ENCODE results near the gene PCBP2. TPM values are rescaled to one million over a fixed set of nuclear protein-coding genes. Genes with fewer than 3 reads are reported as not detected.
"Not testable (repeated sequence)": the region's sequence is repeated elsewhere in the genome, so short reads cannot be mapped to it uniquely, and the experiment has no call there.

PCBP2 gene
- total and polyA plus RNA-seq, 7 donors = 333 to 661 (median 403) TPM

GRCh38 chr12:53414756-53415417 is 37.0 kb upstream of the PCBP2 start:
- DNase-seq = peak; percentile 62
- Histone ChIP-seq H3K27me3 (no peaks in the 10 kb centered on the region), H3K36me3 (peaks cover 14 to 26% (median 17%) of the 10 kb centered on the region in 4 donors), H3K4me3 (no peak overlapping the region), H3K27ac (peak overlapping the region; percentile 25 to 79 (median 74)), H3K9me3 (no peaks in the 10 kb centered on the region), H3K4me1 (peaks cover 0 to 59% (median 48%) of the 10 kb centered on the region in 4 donors)
- intact Hi-C loops (cut with DNase I) = no loop called here
- 46 to 66% methylated on average over 3 of the region's 3 CpGs for WGBS, 2 donors
- TF ChIP-seq POLR2AphosphoS5 (IDR thresholded peaks at IDR 0.05) = peak in 2 of 4 donors; percentile 90 to 91
- TF ChIP-seq CTCF (IDR thresholded peaks at IDR 0.05) = no peak
- TF ChIP-seq POLR2A (IDR thresholded peaks at IDR 0.05) = no peak
- peak in 1 of 4 donors; percentile 64 for TF ChIP-seq EP300 (IDR thresholded peaks at IDR 0.05)

GRCh38 chr12:53415752-53416389 is 36.0 kb upstream of the PCBP2 start:
- H3K36me3 ChIP-seq = peaks cover 6 to 16% (median 9%) of the 10 kb centered on the region in 4 donors
- H3K9me3 ChIP-seq; H3K4me3 ChIP-seq; H3K27me3 ChIP-seq; intact Hi-C loops (cut with DNase I): not testable (repeated sequence)
- H3K27ac ChIP-seq = peak overlapping the region; percentile 25 to 79 (median 74)
- peak in 1 of 4 donors; percentile 25 for TF ChIP-seq POLR2AphosphoS5 (IDR thresholded peaks at IDR 0.05)
- DNase-seq = peak; percentile 53
- WGBS, 2 donors = 79 to 85% methylated on average over 2 of the region's 2 CpGs
- H3K4me1 ChIP-seq = peaks cover 0 to 63% (median 49%) of the 10 kb centered on the region in 4 donors

- H3K27me3 ChIP-seq; intact Hi-C loops (cut with DNase I); H3K36me3 ChIP-seq; H3K9me3 ChIP-seq; H3K4me3 ChIP-seq; DNase-seq: not testable (repeated sequence)
- peak overlapping the region in 2 of 4 donors; percentile 78 to 79 for H3K27ac ChIP-seq
- 57 to 74% methylated on average over 9 of the region's 9 CpGs for WGBS, 2 donors
- peaks cover 0 to 59% (median 46%) of the 10 kb centered on the region in 4 donors for H3K4me1 ChIP-seq
These were observed 34.5 kb upstream of the PCBP2 start for GRCh38 chr12:53417291-53417816.

GRCh38 chr12:53418221-53418620 is 33.7 kb upstream of the PCBP2 start:
- Histone ChIP-seq H3K36me3 (no peaks in the 10 kb centered on the region), H3K4me1 (peaks cover 0 to 51% (median 40%) of the 10 kb centered on the region in 4 donors), H3K27ac (peak overlapping the region in 1 of 4 donors; percentile 79), H3K9me3 (no peaks in the 10 kb centered on the region), H3K27me3 (no peaks in the 10 kb centered on the region), H3K4me3 (no peak overlapping the region)
- intact Hi-C loops (cut with DNase I) = no loop called here
- 89 to 92% methylated on average over 3 of the region's 3 CpGs for whole genome bisulfite sequencing, 2 donors
- no peak for DNase-seq
- TF ChIP-seq POLR2A (IDR thresholded peaks at IDR 0.05) = no peak
- no peak for TF ChIP-seq CTCF (IDR thresholded peaks at IDR 0.05)
- no peak for TF ChIP-seq EP300 (IDR thresholded peaks at IDR 0.05)
- TF ChIP-seq POLR2AphosphoS5 (IDR thresholded peaks at IDR 0.05) = no peak

GRCh38 chr12:53419756-53420155 is 32.1 kb upstream of the PCBP2 start:
- Histone ChIP-seq H3K4me1 (peaks cover 0 to 35% (median 27%) of the 10 kb centered on the region in 4 donors), H3K36me3 (no peaks in the 10 kb centered on the region), H3K27ac (no peak overlapping the region), H3K4me3 (no peak overlapping the region), H3K27me3 (no peaks in the 10 kb centered on the region), H3K9me3 (no peaks in the 10 kb centered on the region)
- no peak for DNase-seq
- no peak for TF ChIP-seq POLR2A (IDR thresholded peaks at IDR 0.05)
- TF ChIP-seq EP300 (IDR thresholded peaks at IDR 0.05) = no peak
- TF ChIP-seq POLR2AphosphoS5 (IDR thresholded peaks at IDR 0.05) = no peak
- TF ChIP-seq CTCF (IDR thresholded peaks at IDR 0.05) = no peak
- 60 to 79% methylated on average over 2 of the region's 2 CpGs for WGBS, 2 donors
- intact Hi-C loops (cut with DNase I) = no loop called here

- H3K4me3 ChIP-seq; intact Hi-C loops (cut with DNase I); H3K27me3 ChIP-seq; H3K27ac ChIP-seq; DNase-seq; H3K36me3 ChIP-seq; H3K9me3 ChIP-seq: not testable (repeated sequence)
- H3K4me1 ChIP-seq = peaks cover 0 to 16% (median 8%) of the 10 kb centered on the region in 4 donors
- WGBS, 2 donors = 69 to 92% methylated on average over 12 of the region's 12 CpGs
These were observed 29.7 kb upstream of the PCBP2 start for GRCh38 chr12:53422247-53422646.
